Body of pancreas (tissue), 4 donors: ENCODE data around the gene TULP4.

Experiments used
- POLR2A ChIP-seq, 3 donors: fragments of 450-650 bp; IDR thresholded peaks; one replicate each; pipeline ENCODE4 v1.6.1; 2016; ENCODE audit warnings: antibody characterized with exemption in 3 of 3, mild to moderate bottlenecking in 2 of 3
- TF ChIP-seq, protein P1 (sequence below), 7 experiments: fragments of 450-650 bp in 4 of 7; fragments of 200-600 bp in 3 of 7; sonication (generic) in 3 of 7; IDR thresholded peaks; one replicate each; pipeline ENCODE4 v1.5.1; 2016 to 2019; ENCODE audit warnings: antibody characterized with exemption in 7 of 7

DNA sequence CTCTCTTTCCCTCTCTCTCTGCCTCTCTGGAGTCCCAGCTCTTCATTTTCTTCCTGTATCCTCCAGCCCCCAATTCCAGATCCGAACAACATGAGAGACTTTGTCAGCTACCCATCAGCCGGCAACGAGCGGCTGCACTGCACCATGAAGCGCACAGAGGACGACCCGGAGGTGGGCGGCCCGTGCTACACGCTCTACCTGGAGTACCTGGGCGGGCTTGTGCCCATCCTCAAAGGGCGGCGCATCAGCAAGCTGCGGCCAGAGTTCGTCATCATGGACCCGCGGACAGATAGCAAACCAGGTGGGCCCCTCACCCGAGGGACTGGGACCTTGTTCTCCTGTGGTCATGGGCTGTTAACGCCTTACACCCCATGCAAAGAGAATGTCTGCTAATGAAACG, 168.7 kb downstream of the TULP4 start:
- TF ChIP-seq, protein P1, sequence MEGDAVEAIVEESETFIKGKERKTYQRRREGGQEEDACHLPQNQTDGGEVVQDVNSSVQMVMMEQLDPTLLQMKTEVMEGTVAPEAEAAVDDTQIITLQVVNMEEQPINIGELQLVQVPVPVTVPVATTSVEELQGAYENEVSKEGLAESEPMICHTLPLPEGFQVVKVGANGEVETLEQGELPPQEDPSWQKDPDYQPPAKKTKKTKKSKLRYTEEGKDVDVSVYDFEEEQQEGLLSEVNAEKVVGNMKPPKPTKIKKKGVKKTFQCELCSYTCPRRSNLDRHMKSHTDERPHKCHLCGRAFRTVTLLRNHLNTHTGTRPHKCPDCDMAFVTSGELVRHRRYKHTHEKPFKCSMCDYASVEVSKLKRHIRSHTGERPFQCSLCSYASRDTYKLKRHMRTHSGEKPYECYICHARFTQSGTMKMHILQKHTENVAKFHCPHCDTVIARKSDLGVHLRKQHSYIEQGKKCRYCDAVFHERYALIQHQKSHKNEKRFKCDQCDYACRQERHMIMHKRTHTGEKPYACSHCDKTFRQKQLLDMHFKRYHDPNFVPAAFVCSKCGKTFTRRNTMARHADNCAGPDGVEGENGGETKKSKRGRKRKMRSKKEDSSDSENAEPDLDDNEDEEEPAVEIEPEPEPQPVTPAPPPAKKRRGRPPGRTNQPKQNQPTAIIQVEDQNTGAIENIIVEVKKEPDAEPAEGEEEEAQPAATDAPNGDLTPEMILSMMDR (IDR thresholded peaks at IDR 0.05): no peak
- no peak for TF ChIP-seq POLR2A (IDR thresholded peaks at IDR 0.05)
